Pancreas (tissue), 10 donors: ENCODE measurements around the gene WWOX. TPM values are rescaled to one million over a fixed set of nuclear protein-coding genes. Genes with fewer than 3 reads are reported as not detected.

Experiments used
- ATAC-seq, 4 donors: fragments of 200-7000 bp; cut with Tn5 transposase; one replicate each; pipeline versions ENCODE4 v1.8.0 to v1.9.1; 2020; ENCODE audit warnings: mild to moderate bottlenecking in 4 of 4, moderate library complexity in 4 of 4
- DNase-seq, 6 donors: peaks; one replicate each; pipeline ENCODE4 v3.0.0-alpha.2; 2020
- FAIRE-seq: peaks from 2 replicates; lab custom pipeline; 2012; peaks lifted over from hg19 to GRCh38; lab: Jason Lieb, UNC
- H3K27ac ChIP-seq, 4 donors: fragments of 200-600 bp; sonication (generic); 1 replicate in 3 of 4; 2 replicates in 1 of 4; pipeline versions ENCODE4 v1.5.0 to v1.8.0; 2020
- H3K27me3 ChIP-seq, 4 donors: fragments of 200-600 bp; one replicate each; pipeline ENCODE4 v1.8.0; 2021
- H3K36me3 ChIP-seq, 3 donors: fragments of 200-600 bp; sonication (generic) in 1 of 3; one replicate each; pipeline versions ENCODE4 v1.5.0 to v1.8.0; 2020 to 2021
- H3K4me1 ChIP-seq, 3 donors: fragments of 200-600 bp; one replicate each; pipeline ENCODE4 v1.8.0; 2021
- H3K4me3 ChIP-seq, 4 donors: fragments of 200-600 bp; sonication (generic) in 2 of 4; one replicate each; pipeline versions ENCODE4 v1.5.0 to v1.8.0; 2020 to 2021
- H3K9me3 ChIP-seq, 4 donors: fragments of 200-600 bp; one replicate each; pipeline ENCODE4 v1.8.0; 2021
- WGBS, 2 donors: extraction: QIAGEN DNeasy Blood & Tissue Kit; methylation state at CpG; one replicate each; pipeline ENCODE4 v1.1.7; 2013; 5-methylcytosine and 5-hydroxymethylcytosine counted together
- intact Hi-C, 3 donors: fragments of 100-400 bp; cut with DNase I; formaldehyde crosslinking; loops; one replicate each; pipeline versions ENCODE4 v1.11.1 to v1.14.2; 2022
- polyA plus RNA-seq, 2 donors: library from polyadenylated mRNA; stranded (reverse); fragments of 200-250 nt; gene quantifications; one replicate each; pipeline ENCODE4 v1.2.3, GENCODE V29; 2013
- total RNA-seq, 6 donors: library from RNA; stranded (reverse); fragmentation: NEBNext Ultra II Directional in 4 of 6; extraction: Animal tissue kit (Norgen Biotek cat#: 25700) in 4 of 6; gene quantifications; one replicate each; pipeline versions ENCODE4 v1.2.1 to v1.2.4, GENCODE V29; 2021 to 2023
- TF ChIP-seq, protein P1 (sequence below), 4 donors: fragments of 200-600 bp; sonication (generic) in 3 of 4; IDR thresholded peaks; one replicate each; pipeline versions ENCODE4 v1.5.0 to v1.8.0; 2021; ENCODE audit warnings: antibody characterized with exemption in 4 of 4
- donor health status: healthy with polysubstance abuse.
- donor health status: DM: no; HTN: no; CAD: no; lungs with moderate emphysema.
- donor health status: DM: no; HTN: no; CAD: no.
- donor health status: control.
- donor health status: control.
- donor health status: Bipolar disorder and iron deficiency.
- donor health status: DM: yes; HTN: yes; CAD: no.
- donor health status: DM: no; HTN: no; CAD: no.
- donor health status: DM: no; HTN: no; CAD: no.
- donor health status: DM: yes; HTN: yes; CAD: no.

WWOX gene
- total and polyA plus RNA-seq, 8 donors = 6.8 to 14.4 (median 10.8) TPM

DNA sequence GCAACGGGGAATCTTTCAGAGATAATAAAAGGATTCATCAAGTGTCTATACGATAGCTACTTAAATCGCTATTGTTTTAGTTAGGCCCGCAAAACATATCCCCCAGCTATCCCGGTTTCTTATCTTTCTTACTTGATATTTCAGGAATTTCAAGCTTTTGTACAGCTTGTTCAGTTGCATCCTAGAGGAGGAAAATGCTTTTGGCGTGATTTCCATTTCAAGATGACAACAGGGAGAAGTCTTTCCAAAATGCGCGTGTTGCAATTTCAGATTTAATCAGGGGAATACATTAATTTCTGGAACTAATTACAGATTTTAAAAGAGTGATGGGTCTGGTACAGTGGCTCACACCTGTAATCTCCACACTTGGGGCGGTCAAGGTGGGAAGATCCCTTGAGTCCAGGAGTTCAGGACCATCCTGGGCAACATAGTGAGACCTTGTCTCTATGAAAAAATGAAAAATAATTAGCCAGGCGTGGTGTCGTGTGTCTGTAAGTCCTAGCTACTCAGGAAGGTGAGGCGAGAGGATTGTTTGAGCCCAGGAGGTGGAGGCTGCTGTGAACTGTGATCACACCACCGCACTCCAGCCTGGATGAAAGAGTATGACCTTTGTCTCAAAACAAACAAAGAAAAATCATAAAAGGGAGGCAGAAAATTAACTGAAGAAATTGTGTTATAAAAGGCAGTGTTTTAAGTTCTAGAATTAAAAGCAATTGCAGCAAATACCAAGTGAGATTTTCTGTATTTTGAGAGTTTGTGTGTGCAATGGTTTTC lies 954.9 kb downstream of the WWOX start:
- ATAC-seq (no peak), DNase-seq (no peak), FAIRE-seq (no peak)
- H3K4me3 ChIP-seq = no peak overlapping the region
- H3K36me3 ChIP-seq = no peaks in the 10 kb centered on the region
- 74 to 75% methylated on average over 13 of the region's 13 CpGs for WGBS, 2 donors
- no peaks in the 10 kb centered on the region for H3K9me3 ChIP-seq
- no peaks in the 10 kb centered on the region for H3K4me1 ChIP-seq
- H3K27me3 ChIP-seq = no peaks in the 10 kb centered on the region
- TF ChIP-seq, protein P1, sequence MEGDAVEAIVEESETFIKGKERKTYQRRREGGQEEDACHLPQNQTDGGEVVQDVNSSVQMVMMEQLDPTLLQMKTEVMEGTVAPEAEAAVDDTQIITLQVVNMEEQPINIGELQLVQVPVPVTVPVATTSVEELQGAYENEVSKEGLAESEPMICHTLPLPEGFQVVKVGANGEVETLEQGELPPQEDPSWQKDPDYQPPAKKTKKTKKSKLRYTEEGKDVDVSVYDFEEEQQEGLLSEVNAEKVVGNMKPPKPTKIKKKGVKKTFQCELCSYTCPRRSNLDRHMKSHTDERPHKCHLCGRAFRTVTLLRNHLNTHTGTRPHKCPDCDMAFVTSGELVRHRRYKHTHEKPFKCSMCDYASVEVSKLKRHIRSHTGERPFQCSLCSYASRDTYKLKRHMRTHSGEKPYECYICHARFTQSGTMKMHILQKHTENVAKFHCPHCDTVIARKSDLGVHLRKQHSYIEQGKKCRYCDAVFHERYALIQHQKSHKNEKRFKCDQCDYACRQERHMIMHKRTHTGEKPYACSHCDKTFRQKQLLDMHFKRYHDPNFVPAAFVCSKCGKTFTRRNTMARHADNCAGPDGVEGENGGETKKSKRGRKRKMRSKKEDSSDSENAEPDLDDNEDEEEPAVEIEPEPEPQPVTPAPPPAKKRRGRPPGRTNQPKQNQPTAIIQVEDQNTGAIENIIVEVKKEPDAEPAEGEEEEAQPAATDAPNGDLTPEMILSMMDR (IDR thresholded peaks at IDR 0.05) = no peak
- intact Hi-C loops = no loop called here
- no peak overlapping the region for H3K27ac ChIP-seq

DNA sequence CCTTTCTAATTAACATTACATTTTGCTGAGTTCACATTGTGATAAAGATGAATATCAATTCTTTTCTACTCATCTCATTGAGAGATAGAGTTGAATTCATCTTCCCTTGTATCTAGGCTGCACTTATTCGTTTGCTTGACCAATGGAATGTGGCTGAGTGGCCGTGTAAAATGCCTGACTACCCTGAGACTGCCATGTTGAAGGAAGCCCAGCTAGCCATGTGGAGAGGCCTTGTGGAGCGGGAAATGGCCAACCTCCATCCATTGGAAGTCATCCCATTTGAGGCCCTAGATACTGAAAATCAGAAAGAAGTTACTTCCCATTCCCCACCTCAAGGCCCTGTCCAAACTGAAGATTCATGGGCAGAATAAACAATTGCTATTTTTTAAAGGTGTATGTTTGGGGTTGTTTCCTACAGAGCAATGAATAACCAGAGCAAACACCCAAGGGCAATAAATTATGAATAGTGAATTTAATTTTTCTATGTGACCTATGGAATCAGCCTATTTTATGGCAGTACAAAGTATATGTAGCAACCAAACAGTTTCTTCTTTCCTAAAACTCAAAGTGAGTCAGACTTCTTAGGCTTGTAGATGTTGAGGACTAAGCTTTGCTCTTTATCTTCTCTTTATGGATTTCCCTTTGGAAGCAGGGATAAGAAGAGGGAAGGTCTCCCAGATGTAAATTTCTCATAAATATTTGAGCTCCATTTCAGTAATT lies 956.0 kb downstream of the WWOX start:
- Histone ChIP-seq H3K9me3 (no peaks in the 10 kb centered on the region), H3K4me1 (no peaks in the 10 kb centered on the region), H3K36me3 (no peaks in the 10 kb centered on the region), H3K4me3 (no peak overlapping the region), H3K27ac (no peak overlapping the region), H3K27me3 (no peaks in the 10 kb centered on the region)
- no peak for FAIRE-seq
- DNase-seq = no peak
- 94 to 95% methylated on average over 3 of the region's 3 CpGs for WGBS, 2 donors
- intact Hi-C loops = no loop called here
- TF ChIP-seq, protein P1 (IDR thresholded peaks at IDR 0.05) = no peak
- no peak for ATAC-seq

DNA sequence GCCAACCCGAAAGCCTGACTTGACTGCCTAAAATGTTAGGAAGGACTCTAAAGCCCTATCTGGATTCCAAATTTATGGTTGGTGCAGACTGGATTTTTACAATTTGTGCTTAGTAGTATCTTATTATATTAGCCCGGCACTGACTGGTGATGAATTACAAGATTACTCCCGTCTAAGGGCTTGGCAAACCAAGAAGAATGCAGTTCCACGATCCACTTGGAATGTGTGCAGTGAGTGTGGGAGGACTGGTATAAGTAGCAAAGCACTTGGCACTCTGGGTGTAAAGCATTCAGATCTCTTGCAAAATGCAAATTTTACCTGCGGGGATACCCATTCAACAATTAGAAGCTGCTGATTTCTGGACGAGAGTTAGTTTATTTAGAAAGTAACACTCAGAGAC lies 961.7 kb downstream of the WWOX start:
- no peak for FAIRE-seq
- TF ChIP-seq, protein P1 (IDR thresholded peaks at IDR 0.05) = no peak
- Histone ChIP-seq H3K36me3 (no peaks in the 10 kb centered on the region), H3K9me3 (no peaks in the 10 kb centered on the region), H3K4me1 (no peaks in the 10 kb centered on the region), H3K27me3 (no peaks in the 10 kb centered on the region), H3K4me3 (no peak overlapping the region), H3K27ac (no peak overlapping the region)
- no peak for ATAC-seq
- DNase-seq = no peak
- intact Hi-C loops = no loop called here
- WGBS, 2 donors = 74 to 77% methylated on average over 6 of the region's 6 CpGs

DNA sequence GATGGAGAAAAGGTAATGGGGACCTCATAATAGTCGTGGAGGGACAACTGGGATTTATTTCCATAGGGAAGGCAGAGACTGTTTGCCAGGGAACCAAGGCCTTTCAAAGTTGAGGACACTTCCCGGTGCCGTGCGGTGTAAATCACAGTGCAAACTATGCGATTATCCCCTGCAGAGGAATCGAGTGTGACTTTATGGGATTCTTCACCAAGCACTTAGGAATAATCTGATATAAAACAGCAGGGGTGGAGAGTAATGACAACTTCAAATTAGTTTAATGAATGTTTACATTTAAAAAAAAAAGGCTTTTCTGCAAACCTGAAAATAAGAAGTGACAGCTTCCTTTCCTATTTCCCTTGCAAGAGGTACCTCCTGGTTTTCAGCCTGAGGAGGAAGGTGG lies 962.9 kb downstream of the WWOX start:
- FAIRE-seq (no peak), ATAC-seq (no peak), DNase-seq (no peak)
- no peaks in the 10 kb centered on the region for H3K27me3 ChIP-seq
- no peak overlapping the region for H3K27ac ChIP-seq
- WGBS, 2 donors = 78 to 80% methylated on average over 6 of the region's 6 CpGs
- H3K36me3 ChIP-seq = no peaks in the 10 kb centered on the region
- no peaks in the 10 kb centered on the region for H3K9me3 ChIP-seq
- H3K4me3 ChIP-seq = no peak overlapping the region
- TF ChIP-seq, protein P1 (IDR thresholded peaks at IDR 0.05) = no peak
- no peaks in the 10 kb centered on the region for H3K4me1 ChIP-seq
- intact Hi-C loops = no loop called here

DNA sequence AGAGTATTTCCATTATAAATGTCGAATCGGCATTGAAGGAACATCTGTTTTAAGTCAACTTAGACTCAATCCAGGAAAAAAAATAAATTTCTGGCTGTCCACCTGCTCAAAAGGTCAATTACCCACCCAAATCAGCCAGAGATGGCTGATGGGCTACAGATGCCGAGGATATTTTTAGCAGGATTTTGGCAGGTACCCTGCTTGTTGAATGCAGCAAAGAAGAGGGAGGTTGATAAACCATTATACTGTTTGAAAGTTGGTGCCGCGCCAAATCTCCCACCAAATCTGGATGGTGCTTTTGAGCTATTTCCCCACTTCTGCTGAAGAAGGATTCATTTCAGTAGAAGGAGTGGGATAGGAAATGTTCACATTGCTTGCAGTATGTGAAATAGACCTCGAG lies 963.4 kb downstream of the WWOX start:
- no peak for ATAC-seq
- H3K9me3 ChIP-seq = no peaks in the 10 kb centered on the region
- H3K27me3 ChIP-seq = no peaks in the 10 kb centered on the region
- intact Hi-C loops = no loop called here
- no peak overlapping the region for H3K4me3 ChIP-seq
- no peaks in the 10 kb centered on the region for H3K4me1 ChIP-seq
- no peak for FAIRE-seq
- H3K36me3 ChIP-seq = no peaks in the 10 kb centered on the region
- WGBS, 2 donors = 87% methylated on average over 6 of the region's 6 CpGs
- TF ChIP-seq, protein P1 (IDR thresholded peaks at IDR 0.05) = no peak
- no peak for DNase-seq
- no peak overlapping the region for H3K27ac ChIP-seq
